ENCODE data around the gene VAV2.

Gene VAV2

GRCh38 chr9:133875131-133875530, 117.0 kb downstream of the VAV2 start:
- no peak for TF ChIP-seq CTCF (conservative IDR thresholded peaks at IDR 0.05; ENCODE audit: control insufficient read depth, insufficient read depth, low read depth, low read length)
- no peak for DNase-seq (ENCODE audit: low read depth)
- H3K4me3 ChIP-seq (ENCODE audit: control insufficient read depth, low read depth, low read length): no peak overlapping the region

GRCh38 chr9:133874659-133875058, 117.5 kb downstream of the VAV2 start:
- no peak for TF ChIP-seq CTCF (conservative IDR thresholded peaks at IDR 0.05; ENCODE audit: control insufficient read depth, insufficient read depth, low read depth, low read length)
- no peak for DNase-seq (ENCODE audit: low read depth)
- no peak overlapping the region for H3K4me3 ChIP-seq (ENCODE audit: control insufficient read depth, low read depth, low read length)

DNA sequence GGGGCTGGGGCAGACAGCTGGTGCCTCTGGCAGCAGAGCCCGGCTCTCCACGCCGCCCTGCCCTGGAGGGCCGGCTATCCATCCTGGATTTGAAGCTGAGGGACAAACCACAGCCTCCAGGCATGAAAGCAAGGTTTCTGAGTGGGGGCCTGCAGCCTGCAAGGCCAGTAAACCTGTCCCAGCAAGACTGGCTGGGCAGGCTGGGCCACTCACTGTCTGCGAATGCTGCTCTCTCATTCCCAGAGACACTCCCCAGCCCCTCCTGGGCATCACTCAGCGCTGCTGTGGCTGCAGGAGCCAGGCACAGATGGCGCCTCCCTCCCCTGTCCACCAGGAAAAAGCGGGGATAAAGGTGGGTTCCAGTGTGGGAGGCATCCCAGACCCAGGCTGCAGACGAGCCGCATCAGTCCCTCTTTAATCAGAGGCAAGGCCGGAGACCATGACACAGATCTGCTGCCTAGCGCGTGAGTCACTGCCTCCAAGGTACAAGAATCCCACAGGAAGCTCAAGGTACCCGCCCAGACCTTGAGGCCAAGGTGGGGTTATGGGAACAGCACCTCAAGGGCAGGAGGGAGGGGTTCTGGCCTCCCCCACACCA, 118.0 kb downstream of the VAV2 start:
- peak; percentile 36 for DNase-seq (ENCODE audit: low read depth)
- TF ChIP-seq CTCF (conservative IDR thresholded peaks at IDR 0.05; ENCODE audit: control insufficient read depth, insufficient read depth, low read depth, low read length): no peak
- no peak overlapping the region for H3K4me3 ChIP-seq (ENCODE audit: control insufficient read depth, low read depth, low read length)

GRCh38 chr9:133873461-133873891, 118.6 kb downstream of the VAV2 start:
- TF ChIP-seq CTCF (conservative IDR thresholded peaks at IDR 0.05; ENCODE audit: control insufficient read depth, insufficient read depth, low read depth, low read length): no peak
- DNase-seq (ENCODE audit: low read depth): no peak
- no peak overlapping the region for H3K4me3 ChIP-seq (ENCODE audit: control insufficient read depth, low read depth, low read length)

DNA sequence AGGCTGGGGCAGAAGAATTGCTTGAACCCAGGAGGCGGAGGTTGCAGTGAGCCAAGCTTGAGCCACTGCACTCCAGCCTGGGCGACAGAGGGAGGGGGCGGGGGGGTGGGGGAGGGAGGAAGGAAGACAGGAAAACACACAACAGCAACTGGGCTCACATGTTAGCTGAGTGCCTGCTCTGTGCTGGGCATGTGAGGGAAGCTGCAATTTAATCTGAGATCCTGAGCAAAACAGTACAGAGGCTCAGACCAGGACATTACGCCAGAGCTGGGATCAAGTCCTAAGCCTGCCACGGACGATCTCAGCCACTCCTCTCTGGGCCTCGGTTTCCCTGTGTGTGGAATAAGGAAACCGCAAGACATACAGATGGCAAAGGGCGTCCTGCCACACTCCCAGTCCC, 119.1 kb downstream of the VAV2 start:
- DNase-seq (ENCODE audit: low read depth): no peak
- no peak overlapping the region for H3K4me3 ChIP-seq (ENCODE audit: control insufficient read depth, low read depth, low read length)
- no peak for TF ChIP-seq CTCF (conservative IDR thresholded peaks at IDR 0.05; ENCODE audit: control insufficient read depth, insufficient read depth, low read depth, low read length)

DNA sequence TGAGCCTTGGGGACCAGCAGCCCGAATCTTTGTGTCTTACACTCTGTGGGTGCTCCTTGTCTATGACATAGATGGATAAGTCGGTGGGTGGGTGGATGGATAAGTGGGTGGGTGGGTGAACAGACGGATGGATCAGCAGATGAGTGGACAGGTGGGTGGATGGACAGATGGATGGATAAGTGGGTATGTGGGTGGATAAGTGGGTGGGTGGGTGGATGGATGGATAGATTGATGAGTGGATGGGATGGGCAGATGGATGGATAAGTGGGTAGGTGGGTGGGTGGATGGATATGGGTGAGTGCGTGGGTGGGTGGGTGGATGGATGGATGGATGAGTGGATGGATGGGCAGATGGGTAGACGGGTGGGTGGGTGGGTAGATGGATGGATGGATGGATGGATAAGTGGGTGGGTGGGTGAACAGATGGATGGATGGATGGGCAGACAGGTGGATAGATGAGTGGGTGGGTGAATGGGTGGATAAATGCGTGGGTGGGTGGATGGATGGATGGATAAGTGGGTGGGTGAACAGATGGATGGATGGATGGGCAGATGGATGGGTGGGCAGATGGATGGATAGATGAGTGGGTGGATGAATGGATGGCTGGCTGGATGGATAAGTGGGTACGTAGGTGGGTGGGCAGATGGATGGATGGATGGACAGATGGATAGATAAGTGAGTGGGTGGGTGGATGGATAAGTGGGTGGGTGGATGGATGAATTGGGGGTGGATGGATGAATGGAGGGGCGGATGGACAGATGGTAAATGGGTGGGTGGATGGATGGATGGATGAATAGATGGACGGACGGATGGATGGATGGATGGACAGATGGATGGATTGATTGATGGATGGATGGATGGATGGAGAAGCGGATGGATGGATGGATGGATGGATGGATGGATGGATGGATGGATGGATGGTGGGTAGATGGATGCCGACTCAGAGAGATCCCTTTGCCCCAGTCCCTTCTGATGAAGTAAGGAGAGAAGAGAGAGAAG, 121.2 kb downstream of the VAV2 start:
- DNase-seq (ENCODE audit: low read depth): no peak
- no peak for TF ChIP-seq CTCF (conservative IDR thresholded peaks at IDR 0.05; ENCODE audit: control insufficient read depth, insufficient read depth, low read depth, low read length)
- H3K4me3 ChIP-seq (ENCODE audit: control insufficient read depth, low read depth, low read length): no peak overlapping the region

Measured in fibroblast of mammary gland (primary cell).